ENCODE results near the gene BRD4.

- TF ChIP-seq CTCF (optimal IDR thresholded peaks at IDR 0.05 in 1 of 3, IDR thresholded peaks at IDR 0.05 in 1 of 3, conservative IDR thresholded peaks at IDR 0.05 in 1 of 3; ENCODE audit: extremely low read depth in 1 of 3, insufficient read depth in 2 of 3, low read length in 3 of 3) (peak; percentile 19 to 62 (median 32)), EZH2 (IDR thresholded peaks at IDR 0.05; ENCODE audit: low read length) (no peak)
Measured at GRCh38 chr19:15297416-15298224, 34.7 kb downstream of the BRD4 start.
